NCI-H2227 (cell line): ENCODE measurements around the gene DLG2.
"Not testable (repeated sequence)": the region's sequence is repeated elsewhere in the genome, so short reads cannot be mapped to it uniquely, and the experiment has no call there.

ENCODE experiments used
- DNase-seq: peaks from one replicate; lab custom pipeline; 2025; ENCODE audit not compliant: unreplicated experiment; lab: John Stamatoyannopoulos, UW

Gene DLG2

GRCh38 chr11:85045716-85046115 is 581.4 kb downstream of the DLG2 start:
- no peak for DNase-seq

- DNase-seq: no peak
Measured at GRCh38 chr11:85044911-85045310, 582.2 kb downstream of the DLG2 start.

GRCh38 chr11:85042361-85042760 is 584.8 kb downstream of the DLG2 start:
- no peak for DNase-seq

- DNase-seq: no peak
Measured at GRCh38 chr11:85040166-85040565, 587.0 kb downstream of the DLG2 start.

GRCh38 chr11:85029964-85030363 is 597.2 kb downstream of the DLG2 start:
- DNase-seq: no peak

- DNase-seq: no peak
Measured at GRCh38 chr11:85028329-85029101, 598.6 kb downstream of the DLG2 start.

- no peak for DNase-seq
Measured at GRCh38 chr11:85027346-85027745, 599.8 kb downstream of the DLG2 start.

- no peak for DNase-seq
Measured at GRCh38 chr11:85021058-85021457, 606.1 kb downstream of the DLG2 start.

GRCh38 chr11:84993386-84993785 is 633.8 kb downstream of the DLG2 start:
- no peak for DNase-seq

GRCh38 chr11:84990141-84990540 is 637.0 kb downstream of the DLG2 start:
- DNase-seq: no peak

- DNase-seq: not testable (repeated sequence)
Measured at GRCh38 chr11:84987686-84988187, 639.4 kb downstream of the DLG2 start.

GRCh38 chr11:84981301-84981700 is 645.8 kb downstream of the DLG2 start:
- no peak for DNase-seq

GRCh38 chr11:84969103-84969502 is 658.0 kb downstream of the DLG2 start:
- DNase-seq: no peak

GRCh38 chr11:84965484-84965883 is 661.7 kb downstream of the DLG2 start:
- DNase-seq: no peak

- DNase-seq: no peak
Measured at GRCh38 chr11:84963240-84963639, 663.9 kb downstream of the DLG2 start.

- no peak for DNase-seq
Measured at GRCh38 chr11:84962018-84962417, 665.1 kb downstream of the DLG2 start.

GRCh38 chr11:84958295-84958694 is 668.8 kb downstream of the DLG2 start:
- DNase-seq: no peak

GRCh38 chr11:84950569-84951270 is 676.4 kb downstream of the DLG2 start:
- DNase-seq: no peak

GRCh38 chr11:84947970-84948580 is 679.1 kb downstream of the DLG2 start:
- DNase-seq: no peak

- no peak for DNase-seq
Measured at GRCh38 chr11:84947070-84947469, 680.1 kb downstream of the DLG2 start.

GRCh38 chr11:84930863-84931262 is 696.3 kb downstream of the DLG2 start:
- no peak for DNase-seq

- no peak for DNase-seq
Measured at GRCh38 chr11:84929738-84930137, 697.4 kb downstream of the DLG2 start.
